GM21529 (cell line): ENCODE results near the gene EHMT1.
A peak's percentile ranks its signal among the peaks of the same experiment; 100 is the strongest.

Experiments used
- ATAC-seq: cut with Tn5 transposase; IDR thresholded peaks from one replicate; pipeline ENCODE4 v1.9.1; 2021; ENCODE audit not compliant: unreplicated experiment

The EHMT1 gene

DNA sequence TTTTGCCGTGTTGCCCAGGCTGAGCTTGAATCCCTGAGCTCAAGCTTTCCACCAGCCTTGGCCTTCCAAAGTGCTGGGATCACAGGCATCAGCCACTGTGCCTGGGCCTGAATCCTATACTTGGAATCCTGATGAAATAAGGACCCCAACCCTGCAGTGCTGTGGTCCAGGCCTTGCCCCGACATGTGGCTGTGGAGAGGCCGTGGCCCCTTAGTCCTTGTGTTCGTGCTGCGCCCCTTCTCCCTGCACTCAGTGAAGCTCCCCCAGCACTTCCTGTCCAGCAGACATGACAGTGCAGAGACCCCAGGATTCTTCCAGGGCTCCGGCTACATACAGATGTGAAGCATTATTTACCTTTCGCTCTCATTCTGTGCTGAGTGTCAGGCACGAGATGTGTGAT, 52.9 kb downstream of the EHMT1 start:
- no peak for ATAC-seq

DNA sequence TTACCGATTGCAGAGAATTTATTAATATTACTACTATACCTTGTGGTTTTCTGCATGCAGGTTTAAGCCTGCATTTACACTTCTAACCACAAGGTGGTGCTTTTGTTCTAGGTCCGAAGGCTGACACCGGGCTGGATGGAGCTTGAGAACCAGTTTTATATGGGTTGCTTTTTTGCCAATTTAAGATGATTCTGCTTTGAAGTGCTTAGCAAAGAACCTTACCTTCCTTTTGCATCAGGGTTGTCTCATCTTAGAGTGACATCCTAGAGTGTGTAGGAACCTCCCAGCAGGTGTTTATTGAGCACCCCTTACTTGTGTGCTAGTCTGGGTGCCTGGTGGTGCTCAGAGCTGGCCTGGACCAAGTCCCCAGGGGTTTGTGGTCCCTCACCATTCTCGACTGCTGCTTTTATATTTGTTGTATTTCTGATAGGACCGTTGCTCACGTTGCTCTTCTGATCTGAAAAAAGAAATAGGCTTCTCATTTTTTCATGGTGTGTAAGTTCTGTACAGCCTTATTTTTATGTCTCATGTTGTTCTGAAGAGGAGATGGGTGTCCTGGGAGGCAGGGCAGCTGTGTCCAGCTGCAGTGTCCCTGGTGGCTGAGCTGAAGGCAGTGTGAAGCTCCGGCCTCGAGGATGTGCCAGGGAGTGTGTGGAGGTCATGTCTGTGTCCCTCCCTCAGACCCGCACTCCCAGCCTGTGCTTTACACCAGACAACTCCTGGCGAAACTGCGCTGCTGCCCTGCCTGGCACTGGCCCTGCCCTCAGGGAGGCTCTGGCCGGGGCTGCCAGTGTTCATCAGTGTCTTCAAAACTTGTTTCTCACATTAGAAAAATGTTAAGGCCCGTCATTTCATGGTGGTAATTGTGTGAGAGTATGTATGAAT, 54.3 kb downstream of the EHMT1 start:
- ATAC-seq: peak; percentile 64

DNA sequence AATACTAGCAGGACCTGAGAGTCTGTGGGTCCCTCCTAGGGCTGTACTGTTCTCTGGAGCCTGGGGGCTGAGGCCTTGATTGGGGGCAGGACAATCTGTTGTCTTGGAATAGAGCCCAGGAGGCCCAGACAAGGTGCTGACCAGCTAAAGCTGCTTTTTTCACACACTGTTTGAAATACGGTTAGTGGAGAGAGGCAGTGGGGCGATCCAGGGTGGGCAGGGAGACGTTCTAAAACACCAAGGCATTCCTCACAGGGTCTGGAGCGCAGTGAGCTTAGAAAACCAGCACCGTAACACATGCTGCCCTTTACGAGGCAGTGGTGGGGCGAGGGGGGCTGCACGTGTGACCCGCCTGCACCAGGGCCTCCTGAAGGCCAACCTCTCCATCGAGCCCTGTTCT, 55.1 kb downstream of the EHMT1 start:
- no peak for ATAC-seq

DNA sequence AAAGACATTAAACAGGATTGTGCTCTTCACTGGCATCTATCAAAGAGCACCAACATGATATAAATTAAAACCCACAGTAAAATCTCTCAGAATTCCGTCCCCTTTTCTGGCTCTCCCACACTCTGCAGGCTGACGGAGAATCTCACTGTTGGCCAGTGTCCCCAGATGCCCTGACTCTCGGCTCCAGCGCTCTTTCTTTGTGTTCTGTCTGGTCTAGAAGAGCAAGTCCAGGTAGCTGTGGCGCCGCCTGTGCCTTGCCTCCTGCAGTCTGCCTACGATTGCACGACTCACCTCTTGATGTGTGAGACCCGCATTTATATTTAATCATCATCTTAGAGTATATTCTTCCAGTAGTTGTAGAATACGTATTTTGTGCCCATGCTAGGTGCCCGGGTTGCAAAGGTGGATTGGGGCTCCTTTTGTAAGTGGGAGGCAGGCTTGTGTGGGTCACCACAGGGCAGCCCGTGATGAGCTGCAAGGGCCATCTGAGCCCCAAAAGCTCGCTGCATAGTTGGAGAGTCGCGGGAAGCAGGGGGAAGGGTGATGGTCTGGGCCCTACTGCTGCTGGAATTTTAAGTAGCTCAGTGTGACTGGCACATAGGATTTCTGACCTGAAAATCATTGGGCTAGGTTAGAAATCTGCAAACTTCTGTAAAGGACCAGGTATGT, 55.6 kb downstream of the EHMT1 start:
- ATAC-seq: no peak

DNA sequence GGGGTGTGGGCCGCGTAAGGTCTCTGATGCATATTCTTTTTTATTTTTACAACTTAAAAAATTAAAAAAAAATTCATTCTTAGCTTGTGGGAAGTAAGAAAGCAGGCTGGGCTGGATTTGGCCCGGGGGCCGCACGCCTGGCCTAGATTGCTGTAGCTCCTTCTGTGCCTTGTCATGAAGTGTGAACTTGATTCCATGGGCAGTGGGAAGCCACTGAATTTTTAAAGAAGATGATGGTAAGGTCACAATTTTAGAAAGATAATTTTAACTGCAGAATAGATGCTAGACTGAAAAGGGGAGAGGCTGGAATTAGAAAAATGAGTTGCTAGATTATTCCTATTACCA, 56.1 kb downstream of the EHMT1 start:
- no peak for ATAC-seq

DNA sequence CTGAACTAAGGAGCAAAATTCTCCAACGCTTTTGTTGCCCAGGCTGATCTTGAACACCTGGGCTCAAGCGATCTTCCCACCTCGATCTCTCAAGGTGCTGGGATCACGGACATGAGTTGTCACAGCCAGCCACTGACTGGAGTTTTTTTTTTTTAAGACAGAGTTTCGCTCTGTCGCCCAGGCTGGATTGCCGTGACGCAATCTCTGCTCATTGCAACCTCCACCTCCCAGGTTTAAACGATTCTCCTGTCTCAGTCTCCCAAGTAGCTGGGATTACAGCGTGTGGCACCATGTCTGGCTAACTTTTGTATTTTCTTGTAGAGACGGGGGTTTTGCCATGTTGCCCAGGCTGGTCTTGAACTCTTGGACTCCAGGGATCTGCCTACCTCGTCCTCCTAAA, 58.2 kb downstream of the EHMT1 start:
- ATAC-seq: no peak

DNA sequence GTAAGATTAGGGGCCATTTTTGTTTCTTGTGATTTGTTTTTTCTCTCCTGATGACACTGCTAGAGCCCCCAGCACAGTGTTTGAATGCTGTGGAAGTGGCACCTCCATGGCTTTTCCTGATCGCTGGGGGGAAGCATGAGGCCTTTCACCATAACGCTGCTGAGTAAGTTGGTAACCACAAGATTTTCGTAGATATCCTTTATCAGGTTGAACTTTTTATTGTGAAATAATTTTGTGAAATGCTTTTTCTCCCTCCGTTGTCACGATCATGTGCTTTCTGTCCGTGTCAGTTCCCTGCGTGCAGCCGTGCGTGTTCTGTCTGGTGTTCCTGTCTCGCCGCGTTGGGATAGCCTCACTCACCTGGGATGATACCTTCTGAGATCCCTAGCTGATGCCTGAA, 59.4 kb downstream of the EHMT1 start:
- no peak for ATAC-seq

DNA sequence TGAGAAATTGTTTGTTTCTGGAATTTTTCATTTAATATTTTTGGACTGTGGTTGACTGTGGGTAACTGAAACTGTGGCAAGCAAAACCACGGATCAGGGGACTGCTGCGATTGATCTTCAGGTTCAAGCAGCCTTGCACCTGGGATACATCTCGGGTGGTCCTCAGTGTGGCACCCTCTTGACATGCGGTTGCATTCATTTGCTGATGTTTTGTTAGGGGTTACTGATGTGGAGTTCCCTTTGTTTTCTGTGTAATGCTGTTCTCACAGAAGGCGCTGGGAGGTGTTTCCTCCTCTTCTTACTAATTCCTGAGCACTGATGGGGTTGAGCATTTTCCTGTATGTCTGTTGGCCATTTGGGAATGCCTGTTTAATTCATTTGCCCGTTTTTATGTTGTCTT, 60.4 kb downstream of the EHMT1 start:
- ATAC-seq: no peak

DNA sequence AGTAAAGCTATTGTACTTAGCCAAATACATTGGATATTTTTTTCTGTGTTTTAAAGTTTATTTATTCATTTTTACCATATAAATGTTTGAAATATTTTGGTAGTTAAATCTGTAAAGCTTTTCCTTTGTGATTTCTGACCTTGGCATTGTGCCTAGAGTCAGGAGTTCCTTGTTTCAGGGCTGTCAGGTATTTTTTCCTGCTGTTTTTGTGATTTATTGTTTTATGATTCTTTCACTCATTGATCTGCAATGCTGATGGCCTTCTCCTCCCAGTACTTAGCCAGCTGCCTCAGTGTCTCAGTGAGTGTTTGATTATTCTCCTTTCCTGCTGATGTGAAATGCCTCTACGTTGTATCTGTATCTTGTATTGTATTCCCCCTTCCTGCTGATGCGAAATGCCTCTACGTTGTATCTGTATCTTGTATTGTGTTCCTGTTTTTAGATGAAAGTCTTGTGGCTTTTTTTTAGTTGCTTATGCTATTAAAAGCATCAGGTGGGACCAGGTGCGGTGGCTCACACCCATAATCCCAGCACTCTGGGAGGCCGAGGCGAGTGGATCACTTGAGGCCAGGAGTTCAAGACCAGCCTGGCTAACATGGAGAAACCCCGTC, 61.0 kb downstream of the EHMT1 start:
- no peak for ATAC-seq

DNA sequence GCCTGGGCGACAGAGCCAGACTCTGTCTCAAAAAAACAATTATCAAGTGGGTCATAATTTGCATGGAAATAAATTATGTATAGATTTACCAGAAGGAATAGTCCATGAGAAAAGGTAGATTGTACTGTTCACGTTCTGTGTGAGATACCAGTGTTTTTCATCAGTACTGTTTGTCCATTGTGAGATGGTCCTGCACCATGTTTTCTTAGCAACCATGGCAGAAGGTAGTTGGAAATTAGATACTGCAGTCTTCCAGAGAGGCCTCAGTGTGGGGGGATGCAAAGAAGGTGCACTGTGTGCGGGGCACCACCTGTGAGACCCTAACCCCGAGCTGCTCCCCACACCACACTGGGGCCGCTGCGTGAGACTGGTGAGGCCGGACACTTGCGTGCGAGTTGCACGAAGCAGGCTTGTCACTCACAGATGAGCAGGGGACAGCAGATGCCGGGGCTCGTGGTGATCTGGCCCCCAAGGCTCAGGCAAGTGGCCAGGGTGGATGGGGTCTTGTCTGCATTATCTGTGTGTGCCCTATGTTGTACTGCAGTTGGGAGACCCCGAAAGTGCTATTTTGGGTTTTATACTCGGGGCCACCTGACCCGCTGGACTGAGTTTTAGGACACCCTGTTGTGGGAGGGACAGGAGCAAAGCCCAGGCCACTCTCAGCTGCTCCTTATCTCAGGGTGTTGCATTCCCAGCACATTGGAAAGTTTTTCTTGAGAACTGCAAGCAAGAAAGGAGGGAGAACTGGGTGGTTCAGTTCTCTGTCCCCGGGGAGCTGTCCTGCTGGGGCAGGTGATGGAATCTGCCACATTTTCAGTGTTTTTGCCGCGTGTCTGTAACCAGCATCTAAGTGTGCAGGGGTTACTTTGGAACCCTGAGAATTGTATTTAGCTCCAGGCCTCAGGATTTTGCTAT, 61.9 kb downstream of the EHMT1 start:
- ATAC-seq: no peak

DNA sequence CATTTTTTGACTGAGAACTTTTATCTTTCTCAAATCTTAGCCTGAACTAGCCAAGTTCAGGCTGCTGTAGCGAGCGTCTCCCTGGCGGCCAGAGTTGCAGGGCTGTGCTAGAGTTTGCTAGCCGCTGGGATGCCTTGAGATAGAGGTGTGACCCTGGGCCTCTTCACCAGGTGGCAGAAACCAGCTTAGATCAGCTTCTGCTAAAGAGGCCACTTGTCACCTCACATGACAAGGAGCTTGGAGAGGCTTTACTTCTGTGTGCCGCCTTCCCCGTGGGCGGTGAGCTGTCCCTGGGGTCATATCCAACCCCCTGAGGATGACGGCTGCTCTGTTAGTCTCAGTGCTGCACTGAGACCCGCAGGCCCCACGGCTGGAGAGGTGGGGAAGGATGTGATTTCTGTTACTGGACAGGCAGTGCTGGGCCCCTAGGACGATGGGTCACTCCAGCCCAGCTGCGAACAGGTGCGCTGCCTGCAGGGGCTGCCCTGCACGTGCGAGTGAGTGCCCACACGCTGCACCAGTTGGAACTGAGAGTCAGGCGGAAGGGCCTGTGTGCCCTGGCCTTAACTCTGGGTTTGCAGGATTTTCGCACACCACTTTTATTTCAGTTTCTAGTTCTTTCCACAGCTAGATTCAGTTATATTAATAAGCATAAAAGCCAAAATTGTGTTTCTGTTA, 63.8 kb downstream of the EHMT1 start:
- no peak for ATAC-seq

DNA sequence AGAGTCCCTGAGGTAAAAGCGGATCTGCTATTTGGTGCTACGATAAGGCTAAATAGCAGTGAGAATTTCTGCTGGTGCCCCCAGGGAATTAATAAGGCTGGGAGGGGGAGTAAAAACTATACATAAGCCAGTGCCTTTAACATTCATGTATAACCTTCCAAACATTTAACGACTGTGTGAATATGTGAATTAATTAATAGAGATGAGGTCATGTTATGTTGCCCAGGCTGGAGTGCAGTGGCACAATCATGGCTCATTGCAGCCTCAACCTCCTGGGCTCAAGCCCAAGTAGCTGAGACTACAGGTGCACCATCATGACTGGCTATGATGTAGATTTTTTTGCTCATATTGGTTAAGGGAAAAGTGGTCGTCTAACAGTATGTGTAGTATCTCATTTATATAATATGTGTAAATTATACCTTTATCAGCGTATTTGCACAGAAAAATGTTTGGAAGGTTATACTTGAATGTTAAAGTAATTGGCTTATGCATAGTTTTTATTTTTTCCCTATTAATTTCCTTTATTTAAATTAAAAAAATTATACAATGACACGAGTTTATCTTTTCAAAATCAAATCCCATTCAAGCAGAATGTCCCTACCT, 64.6 kb downstream of the EHMT1 start:
- no peak for ATAC-seq

DNA sequence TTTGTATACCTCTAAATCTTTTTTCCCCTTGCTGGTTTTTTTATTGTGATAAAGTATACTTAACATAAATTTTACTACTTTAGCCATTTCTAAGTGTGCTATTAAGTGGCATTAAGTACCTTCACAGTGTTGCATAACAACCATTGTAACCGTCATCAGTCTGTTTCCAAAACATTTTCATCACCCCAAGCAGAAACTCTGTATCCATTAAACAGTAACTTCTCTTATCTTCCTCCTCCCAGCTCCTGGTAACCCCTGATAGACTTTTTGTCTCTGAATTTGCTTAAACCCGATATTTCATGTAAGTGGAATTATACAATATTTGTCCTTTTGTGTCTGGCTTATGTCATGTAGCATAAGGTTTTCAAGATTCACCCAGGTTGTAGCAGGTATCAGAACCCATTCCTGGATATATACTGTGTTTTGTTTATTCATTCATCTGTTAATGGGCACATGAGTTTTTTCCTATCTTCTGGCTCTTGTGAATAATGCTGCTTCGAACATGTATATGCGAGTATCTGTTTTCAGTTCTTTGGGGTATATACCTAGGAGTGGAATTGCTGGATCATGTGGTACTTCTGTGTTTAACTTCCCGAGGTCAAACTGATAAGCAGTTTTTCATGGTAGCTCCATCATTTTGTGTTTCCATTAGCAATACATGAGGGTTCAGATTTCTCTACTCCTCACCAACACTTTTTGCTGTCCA, 66.4 kb downstream of the EHMT1 start:
- no peak for ATAC-seq

DNA sequence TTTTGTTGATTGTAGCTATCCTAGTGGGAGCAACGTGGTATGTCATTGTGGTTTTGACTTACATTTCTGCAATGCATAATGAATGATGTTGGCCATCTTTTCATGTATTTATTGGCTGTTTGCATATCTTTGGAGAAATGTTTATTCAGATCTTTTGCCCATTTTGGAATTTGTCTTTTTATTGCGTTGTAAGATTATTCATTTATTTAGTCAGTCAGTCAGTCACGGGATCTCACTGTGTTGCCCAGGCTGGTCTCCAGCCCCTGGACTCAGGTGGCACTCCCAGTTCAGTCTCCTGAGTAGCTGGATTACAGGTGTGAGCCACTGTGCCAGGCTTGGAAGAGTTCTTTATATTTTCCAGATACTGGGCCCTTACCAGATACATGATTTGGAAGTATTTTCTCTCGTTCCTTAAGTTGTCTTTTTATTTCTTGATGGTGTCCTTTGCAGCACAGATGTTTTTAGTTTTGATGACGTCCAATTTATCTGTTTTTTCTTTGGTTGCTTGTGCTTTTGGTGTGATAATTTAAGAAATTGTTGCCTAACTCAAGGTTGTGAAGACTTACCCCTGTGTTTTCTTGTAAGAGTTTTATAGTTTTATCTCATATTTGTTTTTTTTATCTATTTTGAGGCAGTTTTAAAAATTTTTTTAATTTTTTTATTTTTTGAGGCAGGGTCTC, 67.1 kb downstream of the EHMT1 start:
- ATAC-seq: no peak

DNA sequence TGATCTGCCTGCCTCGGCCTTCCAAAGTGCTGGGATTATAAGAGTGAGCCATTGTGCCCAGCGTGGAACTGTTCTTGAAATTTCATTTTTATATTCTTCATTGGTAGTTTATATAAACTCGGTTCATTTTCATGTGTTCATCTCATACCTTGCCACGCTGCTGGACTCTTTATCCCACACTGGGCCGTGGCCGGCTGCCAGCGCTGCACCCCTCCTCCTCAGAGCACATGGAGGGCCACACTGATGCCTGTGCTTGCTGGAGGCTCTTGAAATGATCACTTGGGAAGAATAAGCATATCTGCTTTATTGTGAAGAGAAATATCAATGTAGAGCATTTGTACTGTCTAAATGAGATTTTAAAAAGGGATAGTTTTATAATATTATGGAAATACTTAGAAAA, 69.5 kb downstream of the EHMT1 start:
- no peak for ATAC-seq

DNA sequence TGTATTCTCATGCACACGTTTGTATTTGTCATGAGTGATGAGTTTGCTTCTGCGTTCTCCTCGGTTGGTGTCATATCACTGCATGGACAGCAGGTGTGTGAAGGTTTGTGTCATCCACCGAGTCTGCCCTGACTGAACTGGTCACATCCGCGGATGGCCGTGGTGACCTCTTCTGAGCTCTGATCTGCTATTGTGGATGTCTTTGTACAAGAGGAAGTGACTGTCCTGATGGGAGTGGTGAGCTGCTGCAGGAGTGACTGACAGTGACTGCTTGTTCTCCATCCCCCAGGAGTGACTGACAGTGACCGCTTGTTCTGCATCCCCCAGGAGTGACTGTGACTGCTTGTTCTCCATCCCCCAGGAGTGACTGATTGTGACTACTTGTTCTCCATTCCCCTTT, 69.9 kb downstream of the EHMT1 start:
- ATAC-seq: no peak

DNA sequence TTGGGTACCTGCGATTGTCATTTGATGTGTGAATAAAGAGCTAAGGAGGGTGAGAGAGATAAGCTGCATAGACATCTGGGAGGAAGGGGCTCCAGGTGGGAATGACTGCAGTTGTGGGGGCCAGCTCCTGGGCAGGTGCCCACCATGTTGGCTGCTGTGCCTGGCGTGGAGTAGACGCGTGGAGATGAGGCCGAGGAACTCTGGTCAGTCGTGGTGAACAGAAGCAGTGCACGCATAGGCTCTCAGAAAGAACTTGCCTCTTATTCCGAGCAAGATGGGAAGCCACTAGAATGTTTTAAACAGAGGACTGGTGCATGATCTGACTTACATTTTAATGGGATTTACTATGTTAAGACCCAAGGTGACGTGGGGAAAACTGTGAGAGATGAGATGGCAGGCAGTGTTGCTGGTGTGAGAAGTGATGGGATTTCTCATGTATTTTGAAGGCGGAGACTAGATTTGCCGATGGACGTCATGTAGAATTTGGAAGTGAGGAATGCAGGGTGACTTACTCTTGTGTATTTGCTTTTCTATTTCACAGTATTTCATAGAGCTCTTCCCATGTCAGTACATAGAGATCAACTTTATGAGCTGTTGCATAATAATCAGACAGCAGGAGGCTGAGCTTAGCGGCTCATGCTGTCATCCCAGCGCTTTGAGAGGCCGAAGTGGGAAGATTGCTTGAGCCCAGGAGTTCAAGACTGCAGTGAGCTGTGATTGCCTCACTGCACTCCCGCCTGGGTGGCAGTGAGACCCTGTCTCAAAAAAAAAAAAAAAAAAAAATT, 71.1 kb downstream of the EHMT1 start:
- no peak for ATAC-seq

DNA sequence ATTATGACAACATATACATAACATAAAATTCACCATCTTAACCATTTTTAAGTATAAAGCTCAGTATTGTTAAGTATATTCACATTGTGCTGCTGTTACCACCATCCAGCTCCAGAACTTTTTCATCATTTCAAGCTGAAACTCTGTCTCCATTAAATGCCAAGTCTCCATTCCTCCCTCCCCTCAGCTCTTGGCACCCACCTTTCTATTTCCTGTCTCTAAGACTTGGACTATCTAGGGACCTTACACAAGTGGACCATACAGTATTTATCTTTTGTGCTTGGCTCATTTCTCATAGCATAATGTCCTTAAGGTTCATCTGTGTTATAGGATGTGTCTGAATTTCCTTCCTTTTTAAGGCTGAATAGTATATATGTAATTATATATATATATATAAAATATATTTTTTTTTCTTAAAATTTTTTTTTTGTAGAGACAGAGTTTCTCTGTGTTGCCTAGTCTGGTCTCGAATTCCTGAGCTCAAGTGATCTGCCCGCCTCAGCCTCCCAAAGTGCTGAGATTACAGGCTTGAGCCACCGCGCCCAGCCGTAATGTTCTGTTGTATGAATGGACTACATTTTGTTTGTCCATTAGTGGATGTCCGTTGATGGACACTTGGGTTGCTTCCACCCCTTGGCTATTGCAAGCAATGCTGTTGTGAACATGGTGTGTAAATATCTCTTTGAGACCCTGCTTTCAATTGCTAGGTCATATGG, 72.3 kb downstream of the EHMT1 start:
- ATAC-seq: no peak
